Iris pigment epithelial cell (primary cell): ENCODE data around the gene TMEM131L.
"Not testable (repeated sequence)": the region's sequence is repeated elsewhere in the genome, so short reads cannot be mapped to it uniquely, and the experiment has no call there.

Source experiments
- DNase-seq: peaks from one replicate; pipeline ENCODE4 v3.0.0-alpha.2; 2011; ENCODE audit warnings: low read depth

The TMEM131L gene

GRCh38 chr4:153542131-153542530 is 76.0 kb downstream of the TMEM131L start:
- no peak for DNase-seq

GRCh38 chr4:153542834-153543233 is 76.7 kb downstream of the TMEM131L start:
- no peak for DNase-seq

- no peak for DNase-seq
Observed at GRCh38 chr4:153543351-153543750, 77.2 kb downstream of the TMEM131L start.

- no peak for DNase-seq
Observed at GRCh38 chr4:153545822-153546221, 79.7 kb downstream of the TMEM131L start.

DNA sequence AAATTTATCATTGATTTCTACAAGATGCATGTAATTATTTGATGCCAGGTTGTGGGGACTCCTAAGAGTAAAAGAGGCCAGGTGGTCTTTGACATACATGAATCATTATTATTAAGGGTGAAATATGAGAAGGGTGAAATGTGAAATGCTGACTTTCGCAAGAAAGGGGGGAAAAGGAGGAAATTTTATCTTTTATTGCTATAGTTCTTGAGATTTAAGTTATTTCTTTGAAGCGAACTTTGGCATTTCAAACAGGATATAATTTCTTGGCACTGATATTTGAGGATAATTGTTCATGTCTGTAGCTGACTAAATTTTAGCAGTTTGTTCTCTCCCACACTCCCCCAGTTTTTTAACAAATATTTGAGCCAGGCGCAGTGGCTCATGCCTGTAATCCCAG is 80.1 kb downstream of the TMEM131L start:
- DNase-seq = no peak

DNA sequence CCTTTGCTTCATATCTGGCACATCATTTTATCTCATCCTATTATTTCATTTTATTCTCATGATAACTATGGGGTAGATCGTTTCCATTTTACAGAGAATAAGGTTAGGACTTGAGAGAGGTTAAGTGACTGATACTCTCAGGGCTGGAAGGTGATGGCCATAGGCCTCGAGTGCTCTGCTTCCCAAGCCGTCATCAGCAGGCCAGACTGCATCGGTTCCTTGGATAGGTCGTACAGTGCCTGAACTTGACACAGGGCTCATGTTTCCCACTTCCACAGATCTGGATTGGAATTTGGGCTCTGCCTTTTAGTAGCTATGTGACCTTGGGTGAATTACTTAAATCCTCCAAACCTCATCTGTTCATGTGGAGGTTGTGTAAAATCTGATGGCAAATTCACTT is 81.4 kb downstream of the TMEM131L start:
- DNase-seq = no peak

GRCh38 chr4:153548907-153549306 is 82.7 kb downstream of the TMEM131L start:
- not testable (repeated sequence) for DNase-seq

GRCh38 chr4:153549405-153549804 is 83.2 kb downstream of the TMEM131L start:
- DNase-seq = no peak

GRCh38 chr4:153553155-153553818 is 87.1 kb downstream of the TMEM131L start:
- DNase-seq = no peak

DNA sequence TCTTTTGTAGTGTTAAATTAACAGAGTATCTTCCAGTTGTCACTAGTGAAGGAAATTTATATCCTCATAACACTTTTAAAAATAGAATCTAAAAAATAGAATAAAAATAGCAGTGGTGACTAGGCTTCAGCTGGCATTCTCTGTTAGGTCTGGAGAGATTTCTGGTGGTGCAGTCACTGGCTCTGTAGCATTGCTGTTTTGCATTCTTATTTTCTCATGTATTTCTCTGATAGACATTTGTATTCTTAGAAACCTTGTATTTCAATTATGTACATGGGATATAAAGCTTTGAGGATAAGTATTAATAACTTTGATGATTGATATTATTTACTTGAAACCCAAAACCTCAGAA is 87.6 kb downstream of the TMEM131L start:
- no peak for DNase-seq

- peak; percentile 87 for DNase-seq
Observed at GRCh38 chr4:153555730-153556434, 89.7 kb downstream of the TMEM131L start.

DNA sequence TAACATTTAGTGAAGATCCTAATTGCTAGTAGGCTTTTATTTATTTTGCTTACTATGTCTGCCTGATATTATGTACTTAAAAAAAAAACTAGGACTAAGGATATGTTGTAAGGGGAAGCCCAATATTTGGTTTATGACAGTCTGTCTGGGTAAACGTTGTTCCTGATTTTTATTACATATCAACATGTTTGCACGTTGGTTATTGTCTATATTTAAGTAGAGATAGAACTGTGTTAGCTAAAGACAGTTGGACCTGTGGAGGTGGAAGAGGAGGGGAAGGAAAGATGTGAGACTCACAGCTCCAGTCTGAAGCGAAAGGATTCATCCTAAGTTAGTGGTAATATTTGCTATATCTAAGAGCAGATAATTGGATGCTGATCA is 90.3 kb downstream of the TMEM131L start:
- DNase-seq = no peak

GRCh38 chr4:153560908-153561307 is 94.7 kb downstream of the TMEM131L start:
- peak; percentile 41 for DNase-seq

GRCh38 chr4:153564630-153565525 is 98.7 kb downstream of the TMEM131L start:
- DNase-seq = peak; percentile 43

DNA sequence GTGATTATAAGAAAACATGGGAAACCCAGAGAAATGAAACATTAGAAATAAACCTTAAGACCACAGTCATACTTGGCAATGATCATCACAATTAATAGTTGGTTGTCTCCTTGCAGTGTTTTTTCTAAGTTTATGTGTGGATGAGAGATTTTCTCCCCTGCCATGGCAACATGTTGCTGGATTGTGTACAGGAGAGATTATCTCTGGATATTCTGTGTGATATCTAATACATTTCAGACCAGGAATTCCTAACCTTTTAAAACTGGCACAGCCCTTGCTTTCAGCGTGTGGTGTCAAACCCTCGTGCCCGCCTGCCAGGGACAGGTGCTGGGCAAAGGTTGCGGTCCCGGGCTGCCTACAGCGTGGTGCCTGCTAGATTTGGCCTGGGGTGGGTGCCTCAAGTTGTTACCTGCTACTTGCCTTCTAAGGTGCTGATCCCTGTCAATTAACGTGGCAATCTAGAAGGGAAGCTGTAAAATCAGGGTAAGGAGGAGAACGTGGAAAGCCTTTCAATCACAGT is 100.5 kb downstream of the TMEM131L start:
- DNase-seq = no peak

DNA sequence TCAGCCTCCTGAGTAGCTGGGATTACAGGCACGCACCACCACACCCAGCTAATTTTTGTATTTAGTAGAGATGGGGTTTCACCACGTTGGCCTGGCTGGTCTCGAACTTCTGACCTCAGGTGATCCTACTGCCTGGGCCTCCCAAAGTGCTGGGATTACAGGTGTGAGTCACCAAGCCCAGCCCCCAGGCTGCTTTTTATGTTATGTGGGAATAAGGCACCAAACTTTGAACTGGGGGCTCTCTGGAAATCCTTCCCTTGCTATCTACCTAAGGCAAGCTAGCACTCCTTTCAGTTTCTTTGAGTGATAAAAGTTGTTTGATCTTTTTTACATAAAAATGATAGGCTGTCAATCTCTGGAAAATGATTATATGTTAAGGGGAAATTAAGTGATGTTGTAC is 101.5 kb downstream of the TMEM131L start:
- DNase-seq = not testable (repeated sequence)

DNA sequence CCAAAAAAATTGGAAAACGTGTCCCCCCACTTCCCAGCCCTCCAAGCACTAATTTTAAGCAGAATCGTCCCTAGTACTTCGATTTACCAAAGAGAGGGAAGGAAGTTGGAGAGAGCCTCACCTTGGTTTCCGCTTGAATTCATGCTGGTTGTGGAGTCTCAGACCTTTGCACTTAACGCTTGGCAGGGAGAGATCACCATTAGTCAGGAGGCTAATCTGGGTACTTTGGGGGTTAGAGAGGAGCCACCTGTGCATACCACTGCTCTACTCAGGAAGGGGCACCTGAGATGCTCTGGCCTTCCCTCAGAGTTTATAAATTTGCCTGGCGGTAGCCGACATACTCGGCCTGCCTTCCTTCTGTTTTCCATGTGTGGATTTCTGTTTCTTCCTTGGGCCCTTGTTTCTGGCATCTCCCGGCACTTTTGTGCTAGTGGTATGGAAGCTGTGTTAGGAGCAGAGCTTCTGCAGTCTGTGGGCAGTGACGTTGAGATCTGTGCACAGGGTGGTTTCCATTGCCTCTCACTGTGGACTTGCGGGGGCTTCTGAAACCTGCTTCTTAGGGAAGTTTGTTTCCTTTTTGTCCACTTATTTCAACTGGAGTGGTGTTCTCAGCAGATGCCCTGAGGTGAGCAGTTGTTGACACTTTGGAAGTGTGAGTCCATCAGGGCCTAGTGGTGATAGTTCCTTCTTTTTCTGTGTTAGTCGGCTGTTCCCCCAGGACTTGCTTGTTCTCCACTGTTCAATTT is 104.2 kb downstream of the TMEM131L start:
- no peak for DNase-seq

DNA sequence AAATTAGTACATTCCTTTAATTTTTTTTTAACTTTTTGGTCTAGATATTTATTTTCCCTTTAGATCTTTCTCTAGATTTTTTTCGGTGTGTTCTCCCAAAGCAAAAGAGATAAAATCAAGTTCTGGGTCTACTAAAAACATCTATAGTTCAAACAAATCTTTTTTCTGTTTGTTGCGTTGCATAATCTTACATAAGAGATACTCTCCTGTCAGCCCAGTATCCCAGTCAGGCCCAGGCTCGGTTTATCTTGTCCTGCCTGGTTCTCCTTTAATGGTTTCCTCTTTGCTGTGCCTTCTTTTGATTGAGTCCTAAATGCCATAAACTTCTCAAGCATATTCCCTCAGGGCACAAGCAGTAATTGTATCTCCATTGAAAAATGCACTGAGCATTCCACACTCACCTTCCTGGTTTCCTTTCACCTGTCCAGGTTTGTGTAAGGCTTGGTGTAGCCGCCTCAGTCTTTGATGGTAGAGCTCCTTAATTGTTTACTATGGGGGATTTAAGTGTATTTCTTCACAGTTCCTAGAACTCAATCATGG is 104.9 kb downstream of the TMEM131L start:
- no peak for DNase-seq

- DNase-seq = no peak
Observed at GRCh38 chr4:153572609-153573008, 106.4 kb downstream of the TMEM131L start.

- no peak for DNase-seq
Observed at GRCh38 chr4:153573221-153573620, 107.1 kb downstream of the TMEM131L start.
